HUES48 (cell line): Measurements from ENCODE around the gene PRKCE.

Source experiments
- H3K27ac ChIP-seq: one replicate; pipeline ENCODE4 v1.7.0; 2013; ENCODE audit warnings: low read depth, low read length, inconsistent platforms
- H3K27me3 ChIP-seq: 2 replicates; pipeline ENCODE4 v1.6.1; 2013; ENCODE audit warnings: mild to moderate bottlenecking, low read length; ENCODE audit not compliant: control insufficient read depth, insufficient read depth
- H3K36me3 ChIP-seq: 2 replicates; pipeline ENCODE4 v1.6.1; 2013; ENCODE audit warnings: low read length; ENCODE audit not compliant: control insufficient read depth, insufficient read depth
- H3K4me1 ChIP-seq: 2 replicates; pipeline ENCODE4 v1.6.1; 2013; ENCODE audit warnings: mild to moderate bottlenecking, low read length; ENCODE audit not compliant: control insufficient read depth, insufficient read depth
- H3K4me3 ChIP-seq: 2 replicates; pipeline ENCODE4 v1.5.1; 2013; ENCODE audit warnings: mild to moderate bottlenecking, low read depth, low read length
- H3K9ac ChIP-seq: 2 replicates; pipeline ENCODE4 v1.6.1; 2013; ENCODE audit warnings: mild to moderate bottlenecking, low read depth, low read length, moderate library complexity
- H3K9me3 ChIP-seq: 2 replicates; pipeline ENCODE4 v1.6.1; 2013; ENCODE audit warnings: low read length; ENCODE audit not compliant: control insufficient read depth, insufficient read depth

PRKCE gene

GRCh38 chr2:45769056-45769455 is 117.6 kb downstream of the PRKCE start:
- H3K9me3 ChIP-seq: no peaks in the 10 kb centered on the region
- H3K4me3 ChIP-seq: no peak overlapping the region
- H3K27ac ChIP-seq: no peak overlapping the region
- H3K36me3 ChIP-seq: no peaks in the 10 kb centered on the region
- H3K27me3 ChIP-seq: no peaks in the 10 kb centered on the region
- no peak overlapping the region for H3K9ac ChIP-seq
- no peaks in the 10 kb centered on the region for H3K4me1 ChIP-seq

GRCh38 chr2:45769854-45770576 is 118.5 kb downstream of the PRKCE start:
- H3K4me3 ChIP-seq: no peak overlapping the region
- H3K9me3 ChIP-seq: no peaks in the 10 kb centered on the region
- H3K36me3 ChIP-seq: no peaks in the 10 kb centered on the region
- no peaks in the 10 kb centered on the region for H3K27me3 ChIP-seq
- H3K4me1 ChIP-seq: no peaks in the 10 kb centered on the region
- H3K27ac ChIP-seq: no peak overlapping the region
- H3K9ac ChIP-seq: no peak overlapping the region

GRCh38 chr2:45770811-45771210 is 119.3 kb downstream of the PRKCE start:
- no peaks in the 10 kb centered on the region for H3K36me3 ChIP-seq
- H3K27ac ChIP-seq: no peak overlapping the region
- no peak overlapping the region for H3K9ac ChIP-seq
- no peaks in the 10 kb centered on the region for H3K4me1 ChIP-seq
- H3K27me3 ChIP-seq: no peaks in the 10 kb centered on the region
- no peak overlapping the region for H3K4me3 ChIP-seq
- no peaks in the 10 kb centered on the region for H3K9me3 ChIP-seq

- no peak overlapping the region for H3K9ac ChIP-seq
- H3K36me3 ChIP-seq: no peaks in the 10 kb centered on the region
- no peak overlapping the region for H3K27ac ChIP-seq
- no peaks in the 10 kb centered on the region for H3K27me3 ChIP-seq
- no peaks in the 10 kb centered on the region for H3K4me1 ChIP-seq
- H3K9me3 ChIP-seq: no peaks in the 10 kb centered on the region
- no peak overlapping the region for H3K4me3 ChIP-seq
These were observed 119.8 kb downstream of the PRKCE start for GRCh38 chr2:45771261-45771660.

GRCh38 chr2:45772038-45772437 is 120.6 kb downstream of the PRKCE start:
- Histone ChIP-seq H3K4me3 (no peak overlapping the region), H3K4me1 (no peaks in the 10 kb centered on the region), H3K36me3 (no peaks in the 10 kb centered on the region), H3K9me3 (no peaks in the 10 kb centered on the region), H3K27me3 (no peaks in the 10 kb centered on the region), H3K9ac (no peak overlapping the region), H3K27ac (no peak overlapping the region)

GRCh38 chr2:45773909-45774308 is 122.4 kb downstream of the PRKCE start:
- H3K27me3 ChIP-seq: no peaks in the 10 kb centered on the region
- H3K9ac ChIP-seq: no peak overlapping the region
- no peaks in the 10 kb centered on the region for H3K4me1 ChIP-seq
- no peaks in the 10 kb centered on the region for H3K36me3 ChIP-seq
- no peak overlapping the region for H3K27ac ChIP-seq
- H3K4me3 ChIP-seq: no peak overlapping the region
- no peaks in the 10 kb centered on the region for H3K9me3 ChIP-seq

GRCh38 chr2:45774688-45775244 is 123.3 kb downstream of the PRKCE start:
- no peak overlapping the region for H3K4me3 ChIP-seq
- no peak overlapping the region for H3K9ac ChIP-seq
- H3K27ac ChIP-seq: no peak overlapping the region
- no peaks in the 10 kb centered on the region for H3K27me3 ChIP-seq
- H3K9me3 ChIP-seq: no peaks in the 10 kb centered on the region
- H3K36me3 ChIP-seq: no peaks in the 10 kb centered on the region
- H3K4me1 ChIP-seq: no peaks in the 10 kb centered on the region

DNA sequence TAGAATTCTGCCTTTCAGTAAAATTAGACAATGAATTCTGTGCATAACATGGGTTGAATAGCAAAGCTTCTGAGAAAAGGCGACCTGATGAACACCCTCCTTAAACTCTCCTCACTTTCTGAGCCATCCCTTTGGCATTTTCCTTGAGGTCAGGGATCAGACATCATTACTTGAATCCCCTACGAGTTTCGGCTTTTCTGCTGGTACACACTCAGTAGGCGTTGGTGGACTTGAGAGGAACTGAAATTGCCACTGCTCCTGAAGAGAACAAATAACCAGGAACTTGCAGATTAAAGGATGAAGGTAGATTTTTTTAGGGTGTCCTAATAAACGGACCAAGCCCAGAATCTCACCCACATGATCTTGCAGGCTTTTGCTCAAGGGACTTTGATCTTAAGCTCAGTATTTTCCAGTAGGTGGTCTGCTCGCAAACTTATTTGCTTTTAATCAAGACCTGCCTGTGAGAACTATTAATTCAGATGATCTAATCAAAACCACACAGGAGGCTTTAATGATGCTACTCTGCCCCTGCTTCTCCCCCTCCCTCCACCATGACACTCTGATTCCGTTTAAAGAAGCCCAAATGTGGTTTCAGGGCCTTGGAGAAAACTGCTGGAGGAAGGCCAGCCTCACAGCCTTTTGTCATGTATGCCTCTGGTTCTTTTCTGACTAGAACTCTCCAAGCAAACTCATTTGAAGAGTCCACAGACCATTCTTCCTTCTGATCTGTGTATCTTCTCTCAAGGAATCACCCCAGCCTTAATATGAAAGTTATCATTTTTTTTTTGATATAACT is 124.9 kb downstream of the PRKCE start:
- H3K9me3 ChIP-seq: no peaks in the 10 kb centered on the region
- H3K4me1 ChIP-seq: no peaks in the 10 kb centered on the region
- no peaks in the 10 kb centered on the region for H3K27me3 ChIP-seq
- no peak overlapping the region for H3K27ac ChIP-seq
- no peak overlapping the region for H3K4me3 ChIP-seq
- H3K36me3 ChIP-seq: no peaks in the 10 kb centered on the region
- no peak overlapping the region for H3K9ac ChIP-seq

DNA sequence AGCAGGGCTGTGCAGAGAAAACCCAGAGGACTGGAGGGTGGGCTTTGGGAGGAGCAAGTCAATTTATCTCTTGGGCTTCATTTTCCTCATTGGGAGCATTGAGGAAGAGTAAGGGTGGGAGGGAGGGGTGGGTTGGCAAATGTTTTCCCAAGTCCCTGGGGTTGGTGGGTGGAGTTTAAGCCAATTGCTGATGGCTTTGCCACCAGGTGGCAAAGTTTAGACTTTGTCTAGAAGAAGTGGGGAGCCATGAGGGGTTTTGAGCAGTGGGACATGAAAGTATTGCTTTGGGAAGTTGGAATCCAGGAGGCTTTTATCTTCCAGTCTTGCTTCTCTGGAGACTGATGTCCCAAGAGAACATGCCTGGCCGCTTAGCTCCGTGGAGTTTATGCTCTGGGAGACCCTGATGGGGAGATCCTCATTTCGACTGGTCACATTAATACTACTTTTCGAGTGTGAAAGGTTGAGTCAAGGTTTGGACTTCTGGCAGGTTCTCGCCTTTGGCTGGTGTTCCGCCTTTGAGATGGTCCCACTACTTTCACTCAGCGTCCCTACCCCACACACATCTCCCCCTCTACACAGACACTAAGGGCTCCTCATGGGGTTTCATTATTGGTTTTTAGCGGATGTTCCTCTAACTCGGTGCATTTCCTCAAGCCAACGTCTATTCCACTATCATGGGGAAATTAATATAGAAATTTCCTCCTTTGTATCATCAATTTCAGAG is 126.7 kb downstream of the PRKCE start:
- Histone ChIP-seq H3K27me3 (no peaks in the 10 kb centered on the region), H3K9ac (no peak overlapping the region), H3K9me3 (no peaks in the 10 kb centered on the region), H3K4me1 (no peaks in the 10 kb centered on the region), H3K36me3 (no peaks in the 10 kb centered on the region), H3K4me3 (no peak overlapping the region), H3K27ac (no peak overlapping the region)

- Histone ChIP-seq H3K27ac (no peak overlapping the region), H3K9me3 (no peaks in the 10 kb centered on the region), H3K27me3 (no peaks in the 10 kb centered on the region), H3K36me3 (no peaks in the 10 kb centered on the region), H3K4me3 (no peak overlapping the region), H3K4me1 (no peaks in the 10 kb centered on the region), H3K9ac (no peak overlapping the region)
These were observed 127.3 kb downstream of the PRKCE start for GRCh38 chr2:45778720-45779171.
